ENCODE data around the gene PANK2. TPM values are rescaled to one million over a fixed set of nuclear protein-coding genes. Genes with fewer than 3 reads are reported as not detected.

PANK2 gene
- total and polyA plus RNA-seq, 2 of the 8 experiments (the other 6 are each of a cell fraction or from before 2014, with no cell fraction given): 17.1 to 57.5 TPM

GRCh38 chr20:3937618-3938017, 48.4 kb downstream of the PANK2 start:
- TF ChIP-seq HDAC6 (IDR thresholded peaks at IDR 0.05; ENCODE audit: low read depth, low read length) (no peak), USF2 (IDR thresholded peaks at IDR 0.05; ENCODE audit: low read length) (no peak), FOSL1 (IDR thresholded peaks at IDR 0.05; ENCODE audit: insufficient read depth, low read depth, low read length) (no peak), CBX8 (IDR thresholded peaks at IDR 0.05; ENCODE audit: borderline replicate concordance, low read depth, low read length) (no peak), CTBP2 (IDR thresholded peaks at IDR 0.05; ENCODE audit: borderline replicate concordance, insufficient read depth, insufficient read length, low read length) (no peak), SAP30 (IDR thresholded peaks at IDR 0.05; ENCODE audit: insufficient read depth, insufficient replicate concordance, low read length) (no peak), SIX5 (IDR thresholded peaks at IDR 0.05; ENCODE audit: low read depth, low read length) (no peak), NANOG (IDR thresholded peaks at IDR 0.05; ENCODE audit: insufficient read depth, low read depth, low read length, poor library complexity, severe bottlenecking) (no peak)

More at GRCh38 chr20:3937618-3938017, 48.4 kb downstream of the PANK2 start:
- no peaks in the 10 kb centered on the region for H3K79me1 ChIP-seq (ENCODE audit: low read depth, low read length)
- no peaks in the 10 kb centered on the region for H4K20me1 ChIP-seq (replicated peaks in 1 of 2; ENCODE audit: control insufficient read depth in 1 of 2, insufficient read depth in 2 of 2, low read length in 2 of 2)
- no peaks in the 10 kb centered on the region for H3K79me2 ChIP-seq (ENCODE audit: control insufficient read depth in 1 of 2, insufficient read depth in 2 of 2, low read length in 2 of 2)
- no peaks in the 10 kb centered on the region for H3K23me2 ChIP-seq (ENCODE audit: low read depth, low read length)
- H2AFZ ChIP-seq (ENCODE audit: low read length): no peak overlapping the region
- H3K23ac ChIP-seq (ENCODE audit: insufficient read length): no peak overlapping the region
- CTCF ChIA-PET (ENCODE audit: partially characterized antibody): no interaction called here
- no peak for DNase-seq (ENCODE audit: low read depth in 1 of 2, low spot score in 2 of 2)
- H2BK12ac ChIP-seq (ENCODE audit: low read depth, low read length): no peak overlapping the region
- H3K9me3 ChIP-seq (ENCODE audit: insufficient read depth in 2 of 2, low read depth in 1 of 2, low read length in 1 of 2): no peaks in the 10 kb centered on the region
- H3K4me3 ChIP-seq (ENCODE audit: extremely low read depth in 1 of 4, insufficient read depth in 2 of 4, low read depth in 3 of 4, low read length in 4 of 4): no peak overlapping the region
- no peak overlapping the region for H3K18ac ChIP-seq (ENCODE audit: extremely low read depth, low read length)
- H2BK120ac ChIP-seq (replicated peaks; ENCODE audit: low read depth, low read length): no peak overlapping the region
- no peak overlapping the region for H2BK15ac ChIP-seq (ENCODE audit: low read length)
- peaks cover 0 to 3% (median 0%) of the 10 kb centered on the region in 4 experiments; a peak in 4 of 8 replicates for H3K36me3 ChIP-seq (ENCODE audit: control insufficient read depth in 2 of 4, insufficient read depth in 4 of 4, low read length in 3 of 4)
- no peak overlapping the region for H4K5ac ChIP-seq (ENCODE audit: insufficient read length, low read depth, low read length)
- 95% methylated on average over 3 of the region's 3 CpGs; no CpG with 5 or more reads in 1 of the 2 experiments for WGBS, 2 experiments (ENCODE audit: extremely low coverage in 1 of 2, insufficient coverage in 1 of 2, insufficient read length in 1 of 2, insufficient replicate concordance in 2 of 2, low coverage in 1 of 2, low lambda C conversion rate in 2 of 2, missing lambda C conversion rate in 1 of 2)
- no peak overlapping the region for H3K4me2 ChIP-seq (ENCODE audit: insufficient read depth in 1 of 2, low read depth in 2 of 2, low read length in 2 of 2)
- H3K56ac ChIP-seq (replicated peaks; ENCODE audit: insufficient read length, low read depth, low read length): no peak overlapping the region
- H3K14ac ChIP-seq (ENCODE audit: insufficient read length): no peak overlapping the region
- H3K4me1 ChIP-seq (replicated peaks in 1 of 4; ENCODE audit: control insufficient read depth in 3 of 4, insufficient read depth in 4 of 4, low read length in 3 of 4): no peaks in the 10 kb centered on the region
- no peak overlapping the region for H4K8ac ChIP-seq (ENCODE audit: extremely low read depth, insufficient read depth, low read length)
- no peak overlapping the region for H3K27ac ChIP-seq (ENCODE audit: low read depth, low read length)
- POLR2A ChIA-PET (ENCODE audit: partially characterized antibody): interaction anchor here (1.7 to 2.1 kb wide), 3 partner anchors 8 to 11 kb away, joined by 6 to 12 read pairs (median 6); no protein-coding TSS in a partner anchor
- no peak overlapping the region for H2BK20ac ChIP-seq (ENCODE audit: low read length)
- H2AK5ac ChIP-seq (ENCODE audit: low read depth, low read length): no peak overlapping the region
- no peaks in the 10 kb centered on the region; a peak in 1 of 7 replicates for H3K27me3 ChIP-seq (replicated peaks in 1 of 4; ENCODE audit: control insufficient read depth in 3 of 4, extremely low read depth in 1 of 4, insufficient read depth in 3 of 4, low read length in 3 of 4)
- FAIRE-seq: no peak
- no peak overlapping the region for H4K91ac ChIP-seq (replicated peaks; ENCODE audit: insufficient read length, low read length)
- H3K9ac ChIP-seq (replicated peaks in 1 of 4; ENCODE audit: extremely low read depth in 1 of 4, low read depth in 3 of 4, low read length in 3 of 4): no peak overlapping the region
- no peak overlapping the region for H2BK5ac ChIP-seq (ENCODE audit: low read depth, low read length)
- H3K4ac ChIP-seq (replicated peaks; ENCODE audit: insufficient read length, low read depth, low read length): no peak overlapping the region
